HCEC 1CT (cell line): Measurements from ENCODE around the gene PLEKHG4B.
A peak's percentile ranks its signal among the peaks of the same experiment; 100 is the strongest.
"Not testable (repeated sequence)": the region's sequence is repeated elsewhere in the genome, so short reads cannot be mapped to it uniquely, and the experiment has no call there.

ENCODE experiments used
- DNase-seq: peaks from one replicate; pipeline ENCODE4 v3.0.0-alpha.2; 2017

Gene PLEKHG4B

DNA sequence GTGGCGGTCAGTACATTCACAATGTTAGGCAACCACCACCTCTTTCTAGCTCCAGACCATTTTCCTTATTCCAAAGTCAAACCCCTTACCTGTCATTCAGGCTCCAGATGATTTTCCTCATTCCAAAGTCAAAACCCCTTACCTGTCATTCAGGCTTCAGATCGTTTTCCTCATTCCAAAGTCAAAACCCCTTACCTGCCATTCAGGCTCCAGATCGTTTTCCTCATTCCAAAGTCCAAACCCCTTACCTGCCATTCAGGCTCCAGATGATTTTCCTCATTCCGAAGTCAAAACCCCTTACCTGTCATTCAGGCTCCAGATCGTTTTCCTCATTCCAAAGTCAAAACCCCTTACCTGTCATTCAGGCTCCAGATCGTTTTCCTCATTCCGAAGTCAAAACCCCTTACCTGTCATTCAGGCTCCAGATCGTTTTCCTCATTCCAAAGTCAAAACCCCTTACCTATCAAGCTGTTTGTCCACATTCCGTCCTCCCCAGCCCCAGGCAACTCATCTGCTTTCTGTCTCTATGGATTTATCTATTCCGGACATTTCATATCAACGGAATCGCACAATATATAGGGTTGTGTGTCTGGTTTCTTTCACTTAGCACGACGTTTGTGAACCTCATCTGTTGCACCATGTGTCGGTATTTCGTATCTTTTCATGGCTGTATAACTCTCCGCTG, 5.2 kb downstream of the PLEKHG4B start:
- no peak for DNase-seq

DNA sequence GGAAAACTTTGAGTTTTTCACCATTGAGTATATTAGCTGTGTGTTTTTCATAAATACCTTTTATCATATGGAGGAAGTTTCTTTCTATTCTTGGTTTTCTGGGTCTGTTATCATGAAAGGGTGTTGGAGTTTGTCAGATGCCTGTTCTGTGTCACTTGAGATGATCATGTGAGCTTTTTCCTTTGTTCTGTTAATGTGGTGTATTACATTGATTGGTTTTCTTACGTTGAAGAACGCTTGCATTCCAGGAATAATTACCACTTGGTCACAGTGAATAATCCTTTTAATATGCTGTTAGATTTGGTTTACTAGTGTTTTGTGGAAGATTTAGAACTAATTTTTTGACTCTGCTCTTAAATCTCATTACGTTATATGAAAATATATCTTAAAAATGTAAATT, 7.8 kb downstream of the PLEKHG4B start:
- DNase-seq = no peak

DNA sequence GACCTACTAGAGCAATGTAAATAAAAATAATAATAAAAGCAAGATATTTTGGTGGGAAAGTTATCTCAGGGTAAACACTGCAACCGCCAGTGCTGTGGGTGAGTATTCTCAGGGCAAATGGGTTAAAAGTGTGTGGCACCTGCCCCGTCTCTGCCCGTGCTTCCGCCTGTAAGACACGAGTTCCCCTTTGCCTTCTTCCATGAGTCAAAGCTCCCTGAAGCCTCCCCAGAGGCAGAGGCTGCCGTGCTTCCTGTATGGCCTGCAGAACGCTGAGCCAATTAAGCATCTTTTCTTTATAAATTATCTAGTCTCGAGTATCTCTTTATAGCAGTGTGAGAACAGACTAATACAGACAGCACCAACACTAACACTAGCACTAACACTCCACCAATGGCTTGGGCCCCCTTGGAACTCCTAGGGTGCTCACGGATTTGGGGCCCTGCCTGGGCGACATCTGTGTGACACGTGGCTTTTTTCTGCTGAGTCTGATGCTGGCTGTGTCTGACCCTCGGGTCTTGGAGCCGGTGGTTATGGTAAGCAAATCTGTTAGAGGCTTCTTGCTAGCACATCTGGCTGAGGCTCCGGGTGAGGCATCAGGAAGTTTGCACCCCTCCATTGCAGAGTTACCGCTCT, 10.6 kb downstream of the PLEKHG4B start:
- DNase-seq = no peak

DNA sequence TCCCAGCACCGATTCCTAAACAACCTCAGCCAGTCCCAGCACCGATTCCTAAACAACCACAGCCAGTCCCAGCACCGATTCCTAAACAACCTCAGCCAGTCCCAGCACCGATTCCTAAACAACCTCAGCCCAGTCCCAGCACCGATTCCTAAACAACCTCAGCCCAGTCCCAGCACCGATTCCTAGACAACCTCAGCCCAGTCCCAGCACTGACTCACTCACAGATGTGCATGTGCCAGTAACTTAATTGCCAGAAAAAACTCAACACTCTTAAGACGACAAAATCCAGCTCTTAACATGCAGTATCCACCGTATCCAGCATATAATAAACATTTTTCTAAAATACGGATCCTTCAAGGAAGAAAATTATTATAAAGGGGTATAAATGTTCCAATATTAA, 12.1 kb downstream of the PLEKHG4B start:
- DNase-seq = not testable (repeated sequence)

DNA sequence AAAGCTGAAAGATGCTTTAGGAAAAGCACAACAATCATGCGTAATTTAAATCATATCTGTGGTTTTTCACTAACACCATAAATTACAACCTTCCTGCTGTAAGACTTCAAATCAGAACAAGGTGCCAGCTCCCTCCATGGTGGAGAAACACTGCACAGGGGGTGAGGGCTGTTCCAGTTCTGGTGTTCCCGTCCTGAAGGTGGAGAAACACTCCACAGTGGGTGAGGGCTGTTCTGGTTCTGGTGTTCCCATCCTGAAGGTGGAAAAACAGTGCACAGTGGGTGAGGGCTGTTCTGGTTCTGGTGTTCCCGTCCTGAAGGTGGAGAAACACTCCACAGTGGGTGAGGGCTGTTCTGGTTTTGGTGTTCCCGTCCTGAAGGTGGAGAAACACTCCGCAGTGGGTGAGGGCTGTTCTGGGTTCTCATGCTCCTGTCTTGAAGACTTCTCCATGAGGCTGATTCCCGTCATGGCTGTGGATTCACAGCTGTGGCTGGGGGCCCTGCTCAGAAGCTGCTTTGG, 12.9 kb downstream of the PLEKHG4B start:
- no peak for DNase-seq

DNA sequence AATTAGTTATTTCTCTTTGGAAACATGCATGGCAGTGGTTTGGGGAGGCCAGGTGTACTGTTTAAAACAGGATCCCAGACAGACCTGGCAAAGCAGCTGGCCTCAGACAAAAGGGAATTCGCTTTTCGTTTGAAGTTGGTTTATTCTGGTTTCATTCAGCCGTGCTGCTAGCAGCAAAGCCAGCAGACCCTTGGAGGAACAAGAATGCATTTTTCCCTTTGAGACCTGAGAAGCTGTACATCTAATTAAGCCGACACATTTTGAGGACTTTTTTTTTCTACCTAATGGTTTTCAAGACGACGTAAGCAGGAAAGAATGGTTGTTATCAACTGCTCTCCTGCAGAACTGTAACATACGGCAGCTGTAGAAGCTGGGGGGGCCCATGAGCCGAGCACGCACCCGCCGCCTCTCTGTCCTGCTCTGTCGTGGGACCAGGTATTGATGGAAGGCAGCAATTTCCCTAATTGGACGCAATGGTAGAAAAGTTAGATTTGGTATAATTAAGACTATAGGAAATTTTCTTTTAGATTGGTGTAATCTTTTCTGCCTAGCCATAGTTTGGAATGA, 13.6 kb downstream of the PLEKHG4B start:
- DNase-seq = no peak

DNA sequence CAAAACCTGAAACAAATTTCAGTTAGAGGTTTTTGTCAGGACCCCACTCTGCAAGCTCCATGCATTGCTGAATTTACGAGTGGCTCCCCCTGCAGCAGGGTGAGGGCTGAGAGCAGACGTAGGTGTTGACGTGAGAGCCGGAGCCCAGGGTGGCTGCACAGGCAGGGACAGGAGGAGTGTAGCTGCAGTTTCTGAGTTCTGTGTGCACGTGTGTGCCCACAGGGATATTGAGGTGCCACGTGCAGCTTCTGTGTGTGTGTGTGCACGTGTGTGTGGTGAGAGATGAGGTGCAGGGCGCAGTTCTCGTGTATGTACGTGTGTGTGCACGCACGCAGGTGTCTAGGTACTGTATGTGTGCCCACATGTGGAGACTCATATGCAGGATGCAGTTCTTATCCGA, 14.6 kb downstream of the PLEKHG4B start:
- DNase-seq = no peak

DNA sequence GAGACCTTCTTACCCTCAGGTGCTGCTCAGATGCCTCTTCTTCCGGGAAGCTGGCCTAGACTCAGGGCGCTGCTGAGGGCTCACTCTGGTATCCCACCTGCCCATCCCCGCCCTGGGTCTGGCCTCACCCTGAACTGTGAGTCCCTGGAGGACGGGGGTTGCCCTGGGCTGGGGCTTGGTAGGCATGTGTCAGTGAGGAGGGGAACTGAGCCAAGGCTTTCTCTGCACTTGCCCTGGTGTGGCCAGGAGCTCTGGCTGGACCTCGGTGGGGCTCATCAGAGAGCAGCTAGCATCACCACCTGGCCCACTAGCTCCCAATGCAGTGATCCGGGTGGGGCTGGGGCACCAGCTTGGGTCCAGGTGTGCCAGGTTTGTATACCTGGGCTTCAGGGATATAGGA, 15.6 kb downstream of the PLEKHG4B start:
- DNase-seq = no peak

DNA sequence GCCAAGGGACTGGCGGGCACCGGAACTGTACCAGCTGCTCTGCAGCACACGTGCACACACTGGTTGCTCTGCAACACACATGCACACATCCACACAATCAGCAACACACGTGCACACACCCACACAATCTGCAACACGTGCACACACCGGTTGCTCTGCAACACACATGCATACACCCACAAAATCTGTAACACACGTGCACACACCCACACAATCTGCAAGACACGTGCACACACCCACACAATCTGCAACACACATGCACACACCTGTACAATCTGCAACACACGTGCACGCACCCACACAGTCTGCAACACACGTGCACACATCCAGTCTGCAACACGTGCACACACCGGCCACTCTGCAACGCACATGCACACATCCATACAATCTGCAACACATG, 17.9 kb downstream of the PLEKHG4B start:
- DNase-seq = no peak

DNA sequence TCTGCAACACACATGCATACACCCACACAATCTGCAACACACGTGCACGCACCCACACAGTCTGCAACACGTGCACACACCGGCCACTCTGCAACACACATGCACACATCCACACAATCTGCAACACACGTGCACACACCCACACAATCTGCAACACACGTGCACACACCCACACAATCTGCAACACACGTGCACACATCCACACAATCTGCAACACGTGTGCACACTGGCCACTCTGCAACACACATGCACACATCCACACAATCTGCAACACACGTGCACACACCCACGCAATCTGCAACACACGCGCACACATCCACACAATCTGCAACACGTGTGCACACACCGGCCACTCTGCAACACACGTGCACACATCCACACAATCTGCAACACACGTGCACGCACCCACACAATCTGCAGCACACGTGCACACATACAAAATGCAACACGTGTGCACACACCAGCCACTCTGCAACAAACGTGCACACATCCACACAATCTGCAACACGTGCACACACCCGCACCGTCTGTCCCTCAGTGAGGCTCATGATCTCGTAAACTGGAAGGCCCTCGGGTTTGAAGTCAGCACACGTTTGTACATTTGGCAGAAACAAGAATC, 18.4 kb downstream of the PLEKHG4B start:
- no peak for DNase-seq

DNA sequence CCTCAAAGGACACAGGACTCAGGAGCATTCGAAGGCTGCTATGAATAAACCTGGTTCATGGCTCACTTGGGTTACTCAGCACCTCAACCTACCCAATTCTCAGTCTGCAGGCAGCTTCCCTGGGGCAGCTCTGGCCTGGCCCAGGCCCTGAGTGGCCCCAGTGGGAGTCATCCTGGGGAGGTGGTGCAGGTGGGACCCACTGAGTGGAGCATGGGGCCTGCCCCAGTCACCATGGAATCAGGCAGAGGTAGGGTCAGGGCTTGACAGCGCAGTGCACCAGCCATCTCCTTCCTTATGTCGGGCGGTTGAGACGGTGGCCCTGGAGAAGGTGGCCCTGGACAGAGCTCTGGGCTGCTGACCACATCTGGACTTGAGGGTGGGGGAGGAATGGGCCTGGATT, 19.2 kb downstream of the PLEKHG4B start:
- DNase-seq = no peak

DNA sequence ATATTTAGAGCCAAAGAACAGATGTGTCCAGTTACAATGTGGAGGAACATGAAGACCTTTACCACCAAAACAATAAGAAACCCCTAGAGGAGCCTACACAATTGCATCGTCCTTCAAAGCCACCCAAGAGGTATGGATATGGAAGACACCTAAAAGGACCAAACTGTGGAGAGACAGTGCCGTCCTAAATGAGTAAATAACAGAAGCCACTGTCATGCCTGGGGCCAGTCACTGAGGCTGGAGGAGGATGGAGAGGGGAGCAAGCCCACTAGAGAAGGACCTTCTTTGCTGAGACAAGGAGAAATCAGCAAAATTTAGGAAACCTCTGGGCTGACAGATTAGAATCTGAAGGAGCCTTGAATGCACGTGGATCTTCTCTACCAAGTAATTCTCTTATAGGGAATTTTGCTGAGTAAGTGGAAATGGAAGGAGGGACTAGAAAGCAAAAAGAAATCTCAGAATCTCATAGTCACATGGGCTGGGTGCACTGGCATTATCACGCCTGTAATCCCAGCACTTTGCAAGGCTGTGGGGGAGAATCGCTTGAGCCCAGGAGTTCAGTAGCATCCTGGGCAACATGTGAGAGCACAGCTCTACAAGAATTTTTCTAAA, 27.6 kb downstream of the PLEKHG4B start:
- DNase-seq = no peak

DNA sequence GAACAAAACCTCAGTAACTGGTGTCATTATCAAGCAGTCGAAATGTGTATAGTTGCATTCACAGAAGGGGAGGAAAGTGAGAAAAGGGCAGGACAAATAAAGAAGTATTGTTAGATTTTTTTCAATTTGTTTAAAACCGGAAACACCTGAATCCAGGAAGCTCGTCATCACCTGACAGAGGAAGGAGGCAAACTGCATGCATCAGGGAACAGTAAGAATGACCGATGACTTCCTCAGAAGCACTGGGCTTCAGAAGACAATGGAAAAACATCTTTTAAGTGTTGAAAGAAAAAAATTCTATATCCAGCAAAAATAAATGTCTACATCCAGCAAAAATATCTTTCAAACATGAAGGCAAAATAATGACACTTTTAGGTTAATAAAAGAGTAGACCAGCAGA, 29.5 kb downstream of the PLEKHG4B start:
- no peak for DNase-seq

DNA sequence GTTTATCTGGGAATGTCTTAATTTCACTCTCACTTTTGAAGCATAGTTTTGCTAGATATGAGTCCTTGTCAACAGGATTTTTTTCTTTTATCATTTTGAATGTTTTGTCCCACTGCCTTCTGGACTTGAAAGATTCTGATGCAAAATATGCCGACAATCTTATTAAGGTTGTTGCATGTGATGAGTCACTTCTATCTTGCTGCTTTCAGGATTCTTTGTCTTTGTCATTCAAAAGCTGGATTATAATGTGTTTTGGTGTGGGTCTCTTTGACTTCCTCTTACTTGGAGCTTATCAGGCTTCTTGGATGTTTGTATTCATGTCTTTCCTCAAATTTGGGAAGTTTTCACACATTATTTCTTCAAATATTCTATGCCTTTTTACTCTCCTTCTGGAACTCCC, 33.8 kb downstream of the PLEKHG4B start:
- no peak for DNase-seq

DNA sequence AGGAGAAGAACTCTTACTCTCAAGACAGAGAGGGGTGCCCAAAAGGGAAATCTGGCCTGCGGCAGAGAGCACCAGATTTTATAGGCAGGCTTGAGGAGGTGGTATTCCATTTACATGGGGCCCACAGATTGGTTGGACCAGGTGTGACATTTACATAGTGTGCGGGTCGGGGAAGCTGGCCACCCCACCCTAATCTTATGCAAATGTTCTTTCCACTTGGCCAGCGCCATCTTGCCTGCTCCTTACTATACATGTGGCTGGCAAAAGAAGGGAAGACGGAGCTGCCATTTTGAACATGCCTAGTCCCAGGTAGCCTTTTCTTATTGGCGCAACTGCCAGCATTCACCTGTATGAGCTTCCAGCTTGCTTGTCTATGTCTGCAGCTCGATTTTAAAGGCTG, 34.8 kb downstream of the PLEKHG4B start:
- no peak for DNase-seq

DNA sequence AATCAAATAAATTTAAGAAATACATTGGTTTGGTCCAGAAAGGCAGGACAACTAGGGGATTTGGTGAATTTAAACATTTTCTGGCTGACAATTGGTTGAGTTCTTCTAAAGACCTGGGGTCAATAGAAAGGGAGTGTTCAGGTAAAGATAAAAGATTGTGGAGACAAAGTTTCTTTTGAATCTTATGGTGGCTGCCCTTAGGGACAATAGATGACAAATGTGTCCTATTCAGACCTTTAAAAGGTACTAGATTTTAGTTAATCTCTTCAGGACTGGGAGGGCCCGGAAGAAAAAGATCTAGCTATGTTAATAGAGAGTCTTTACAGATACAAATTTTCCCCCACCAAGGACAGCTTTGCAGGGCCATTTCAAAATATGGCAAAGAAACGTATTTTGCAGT, 35.9 kb downstream of the PLEKHG4B start:
- DNase-seq = no peak

DNA sequence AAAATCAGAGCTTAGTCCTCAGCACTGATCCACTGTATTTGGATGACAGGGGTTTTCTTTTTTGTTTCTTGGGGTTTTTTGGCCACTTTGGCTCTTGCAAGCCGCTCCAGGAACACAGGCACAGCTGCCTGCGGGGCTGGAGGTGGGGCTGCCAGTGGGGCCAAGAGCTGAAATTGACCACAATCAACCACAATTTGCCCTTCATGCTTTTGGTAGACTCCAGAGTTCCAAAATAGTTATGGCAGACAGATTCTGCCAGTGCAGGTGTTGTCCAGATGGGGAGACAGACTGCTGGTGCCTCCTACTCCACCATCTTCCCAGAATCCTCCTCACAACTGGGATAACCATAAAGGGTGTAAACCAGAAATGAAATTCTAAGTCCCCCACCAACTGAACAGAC, 36.5 kb downstream of the PLEKHG4B start:
- DNase-seq = no peak

DNA sequence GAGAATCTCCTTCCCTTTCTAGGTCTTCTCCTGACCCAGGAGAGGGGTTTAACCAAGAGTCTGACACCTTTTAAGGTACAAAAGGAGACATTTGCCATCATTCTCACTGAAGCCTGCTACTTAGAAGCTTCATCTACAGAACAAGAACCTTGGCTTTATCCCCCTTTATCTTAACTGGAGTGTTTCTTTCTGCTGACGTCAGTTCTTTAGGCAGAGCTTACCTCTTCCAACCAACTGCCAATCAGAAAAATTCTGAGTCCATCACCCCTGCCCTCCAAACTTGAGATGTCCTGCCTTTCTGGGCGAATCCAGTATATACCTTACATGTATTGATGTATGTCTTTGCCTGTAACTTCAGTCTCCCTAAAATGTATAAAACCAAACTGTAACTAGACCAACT, 37.2 kb downstream of the PLEKHG4B start:
- no peak for DNase-seq

DNA sequence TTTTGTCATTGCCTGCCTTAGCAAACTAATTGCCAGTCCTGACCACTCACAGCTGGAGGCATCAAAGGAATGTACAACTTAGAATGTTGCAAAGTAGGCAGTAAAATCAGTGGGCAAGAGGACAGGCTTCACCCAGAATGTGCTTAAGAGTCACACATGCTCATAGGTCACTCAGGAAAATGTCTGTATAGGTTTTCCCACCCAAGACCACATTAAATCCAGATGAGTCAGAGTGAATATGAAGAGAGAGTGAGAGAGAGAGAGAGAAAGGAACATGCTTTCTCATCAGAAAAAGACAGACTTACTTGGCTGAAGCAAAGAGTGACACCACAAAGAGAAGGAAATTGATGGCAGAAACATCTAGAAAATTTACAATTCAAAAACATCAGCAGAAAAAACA, 37.9 kb downstream of the PLEKHG4B start:
- DNase-seq = peak; percentile 84

DNA sequence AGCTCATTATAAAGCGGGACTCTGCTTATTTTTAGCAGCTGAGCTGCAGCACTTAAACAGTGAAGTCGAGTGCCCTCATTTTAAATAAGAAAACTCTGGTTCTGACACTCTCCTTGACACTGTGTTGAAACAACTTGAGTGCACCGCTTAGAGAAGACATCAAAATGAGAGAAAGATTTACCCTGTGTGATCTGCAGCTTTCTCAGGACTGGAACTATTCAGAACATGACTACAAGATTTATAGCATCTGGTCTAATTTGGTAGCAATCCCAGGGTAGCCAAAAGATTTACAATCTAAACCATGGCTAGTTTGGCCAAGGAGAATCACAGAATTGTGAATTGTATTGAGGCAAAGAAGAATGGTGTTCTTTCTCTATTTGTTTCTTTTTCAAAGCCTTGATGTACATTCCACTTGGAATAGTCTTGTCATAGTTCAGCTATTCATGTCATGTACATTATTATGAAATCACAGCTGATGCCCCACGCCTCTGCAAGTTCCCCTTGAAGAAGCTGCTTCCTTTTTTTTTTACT, 38.7 kb downstream of the PLEKHG4B start:
- DNase-seq = peak; percentile 75

DNA sequence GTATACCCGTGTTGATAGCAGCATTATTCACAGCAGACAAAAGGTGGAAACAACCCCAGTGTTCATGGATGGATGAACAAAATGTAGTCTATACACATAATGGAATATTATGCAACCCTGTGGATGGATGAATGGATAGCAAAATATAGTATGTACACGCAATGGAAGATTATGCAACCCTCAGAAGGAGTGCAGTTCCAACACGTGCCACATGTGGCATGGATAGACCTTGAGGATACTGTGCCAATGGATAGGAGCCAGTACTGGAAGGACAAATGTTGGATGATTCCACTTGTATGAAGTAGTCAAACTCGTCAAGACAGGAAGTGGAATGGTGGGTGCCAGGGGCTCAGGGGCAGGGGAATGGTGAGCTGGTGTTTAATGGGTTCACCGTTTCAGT, 44.9 kb downstream of the PLEKHG4B start:
- DNase-seq = no peak

DNA sequence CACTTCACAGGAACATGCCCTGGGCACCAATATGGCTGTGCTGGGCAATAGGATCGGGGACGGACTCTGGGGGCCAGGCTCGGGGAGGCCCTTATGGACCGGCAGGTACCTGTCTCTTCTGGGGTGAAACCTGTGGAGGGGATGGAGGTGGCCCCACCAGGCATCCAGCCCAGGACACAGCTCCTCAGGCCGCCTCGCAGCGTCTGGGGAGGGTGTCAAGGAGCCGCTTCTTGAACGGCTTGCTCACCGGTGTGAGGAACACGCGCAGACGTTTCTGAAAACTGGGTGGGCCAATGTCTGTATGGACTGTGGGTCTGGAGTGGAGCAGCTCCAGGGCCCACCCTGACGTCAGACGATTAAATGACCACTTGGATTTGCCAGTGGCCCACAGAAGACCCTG, 45.8 kb downstream of the PLEKHG4B start:
- DNase-seq = no peak

DNA sequence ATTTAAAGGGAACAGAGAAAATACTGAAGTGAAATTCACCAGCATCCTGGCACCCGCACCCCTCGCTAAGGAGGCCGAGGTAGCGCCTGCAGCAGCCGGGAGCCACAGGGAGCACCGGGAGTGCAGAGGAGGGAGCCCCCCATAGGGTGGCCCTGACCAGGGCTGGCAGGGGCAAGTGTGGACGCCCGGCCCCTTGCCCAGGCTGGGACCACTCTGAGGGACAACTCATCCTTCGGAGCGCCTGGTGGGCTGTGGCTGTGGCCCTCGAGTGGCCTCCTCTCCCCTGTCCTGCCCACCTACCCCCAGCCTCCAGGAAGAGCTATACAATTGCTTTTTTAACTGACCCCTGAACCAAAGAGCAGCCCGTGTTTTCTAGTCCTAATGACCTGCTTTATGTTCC, 47.0 kb downstream of the PLEKHG4B start:
- no peak for DNase-seq
